Neutrophil (primary cell): ENCODE measurements around the gene CABP1.

Experiments
- H3K27ac ChIP-seq: fragments of 200-600 bp; sonication (generic); 2 replicates; pipeline ENCODE4 v1.5.1; 2016; ENCODE audit warnings: mild to moderate bottlenecking, moderate library complexity
- H3K27me3 ChIP-seq: fragments of 200-600 bp; sonication (generic); 2 replicates; pipeline ENCODE4 v1.6.0; 2016; ENCODE audit warnings: mild to moderate bottlenecking
- H3K36me3 ChIP-seq: fragments of 200-600 bp; sonication (generic); 2 replicates; pipeline ENCODE4 v1.5.1; 2017
- H3K4me1 ChIP-seq, 2 experiments: fragments of 200-600 bp in 1 of 2; sonication (generic) in 1 of 2; 1 replicate in 1 of 2; 2 replicates in 1 of 2; pipeline versions ENCODE4 v1.5.1 to v1.6.1; 2013 to 2016; ENCODE audit warnings: low read depth in 1 of 2, low read length in 1 of 2, mild to moderate bottlenecking in 1 of 2, moderate library complexity in 1 of 2; ENCODE audit not compliant: control insufficient read depth in 1 of 2, insufficient read depth in 1 of 2
- H3K4me3 ChIP-seq, 2 experiments: fragments of 200-600 bp in 1 of 2; sonication (generic) in 1 of 2; 1 replicate in 1 of 2; 2 replicates in 1 of 2; pipeline ENCODE4 v1.5.1; 2013 to 2016; ENCODE audit warnings: low read depth in 1 of 2, low read length in 1 of 2, mild to moderate bottlenecking in 1 of 2, moderate library complexity in 1 of 2
- H3K9me3 ChIP-seq: fragments of 200-600 bp; sonication (generic); 2 replicates; pipeline ENCODE4 v1.5.1; 2016
- TF ChIP-seq, protein P1 (sequence below): fragments of 200-600 bp; sonication (generic); IDR thresholded peaks from 2 replicates; pipeline ENCODE4 v1.5.1; 2016; ENCODE audit warnings: antibody characterized with exemption

The CABP1 gene

DNA sequence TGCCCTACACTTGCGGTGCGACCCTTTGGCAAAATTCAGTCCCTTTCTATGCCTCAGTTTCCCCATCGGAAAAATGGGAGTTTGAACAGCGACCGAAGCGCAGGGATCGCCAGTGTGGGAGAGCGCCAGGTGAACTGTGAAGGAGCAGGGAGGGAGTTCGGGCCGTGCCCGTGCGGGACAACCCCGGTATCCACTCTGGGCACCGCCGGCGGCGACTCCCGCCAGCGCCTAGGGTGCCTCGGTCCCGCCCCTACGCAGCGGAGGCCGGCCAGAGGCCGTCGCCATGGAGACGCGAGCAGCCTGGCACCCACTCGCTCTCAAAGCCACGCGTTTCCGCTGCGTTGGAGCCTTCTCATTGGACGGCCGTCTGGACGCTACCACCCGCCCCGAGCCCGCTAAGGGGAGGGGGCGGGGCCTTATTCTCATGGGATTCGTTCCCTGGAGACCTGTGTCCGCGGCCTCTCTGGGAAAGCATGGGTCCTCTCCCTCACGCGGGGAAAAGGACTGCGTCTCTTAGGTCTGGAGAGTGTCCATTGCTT lies 45.8 kb downstream of the CABP1 start:
- Histone ChIP-seq H3K9me3 (no peaks in the 10 kb centered on the region), H3K36me3 (no peaks in the 10 kb centered on the region), H3K27me3 (no peaks in the 10 kb centered on the region), H3K4me1 (peaks cover 43 to 46% of the 10 kb centered on the region in 2 experiments), H3K27ac (peak overlapping the region; percentile 92), H3K4me3 (peak overlapping the region; percentile 92 to 97)
- TF ChIP-seq, protein P1, sequence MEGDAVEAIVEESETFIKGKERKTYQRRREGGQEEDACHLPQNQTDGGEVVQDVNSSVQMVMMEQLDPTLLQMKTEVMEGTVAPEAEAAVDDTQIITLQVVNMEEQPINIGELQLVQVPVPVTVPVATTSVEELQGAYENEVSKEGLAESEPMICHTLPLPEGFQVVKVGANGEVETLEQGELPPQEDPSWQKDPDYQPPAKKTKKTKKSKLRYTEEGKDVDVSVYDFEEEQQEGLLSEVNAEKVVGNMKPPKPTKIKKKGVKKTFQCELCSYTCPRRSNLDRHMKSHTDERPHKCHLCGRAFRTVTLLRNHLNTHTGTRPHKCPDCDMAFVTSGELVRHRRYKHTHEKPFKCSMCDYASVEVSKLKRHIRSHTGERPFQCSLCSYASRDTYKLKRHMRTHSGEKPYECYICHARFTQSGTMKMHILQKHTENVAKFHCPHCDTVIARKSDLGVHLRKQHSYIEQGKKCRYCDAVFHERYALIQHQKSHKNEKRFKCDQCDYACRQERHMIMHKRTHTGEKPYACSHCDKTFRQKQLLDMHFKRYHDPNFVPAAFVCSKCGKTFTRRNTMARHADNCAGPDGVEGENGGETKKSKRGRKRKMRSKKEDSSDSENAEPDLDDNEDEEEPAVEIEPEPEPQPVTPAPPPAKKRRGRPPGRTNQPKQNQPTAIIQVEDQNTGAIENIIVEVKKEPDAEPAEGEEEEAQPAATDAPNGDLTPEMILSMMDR: no peak

DNA sequence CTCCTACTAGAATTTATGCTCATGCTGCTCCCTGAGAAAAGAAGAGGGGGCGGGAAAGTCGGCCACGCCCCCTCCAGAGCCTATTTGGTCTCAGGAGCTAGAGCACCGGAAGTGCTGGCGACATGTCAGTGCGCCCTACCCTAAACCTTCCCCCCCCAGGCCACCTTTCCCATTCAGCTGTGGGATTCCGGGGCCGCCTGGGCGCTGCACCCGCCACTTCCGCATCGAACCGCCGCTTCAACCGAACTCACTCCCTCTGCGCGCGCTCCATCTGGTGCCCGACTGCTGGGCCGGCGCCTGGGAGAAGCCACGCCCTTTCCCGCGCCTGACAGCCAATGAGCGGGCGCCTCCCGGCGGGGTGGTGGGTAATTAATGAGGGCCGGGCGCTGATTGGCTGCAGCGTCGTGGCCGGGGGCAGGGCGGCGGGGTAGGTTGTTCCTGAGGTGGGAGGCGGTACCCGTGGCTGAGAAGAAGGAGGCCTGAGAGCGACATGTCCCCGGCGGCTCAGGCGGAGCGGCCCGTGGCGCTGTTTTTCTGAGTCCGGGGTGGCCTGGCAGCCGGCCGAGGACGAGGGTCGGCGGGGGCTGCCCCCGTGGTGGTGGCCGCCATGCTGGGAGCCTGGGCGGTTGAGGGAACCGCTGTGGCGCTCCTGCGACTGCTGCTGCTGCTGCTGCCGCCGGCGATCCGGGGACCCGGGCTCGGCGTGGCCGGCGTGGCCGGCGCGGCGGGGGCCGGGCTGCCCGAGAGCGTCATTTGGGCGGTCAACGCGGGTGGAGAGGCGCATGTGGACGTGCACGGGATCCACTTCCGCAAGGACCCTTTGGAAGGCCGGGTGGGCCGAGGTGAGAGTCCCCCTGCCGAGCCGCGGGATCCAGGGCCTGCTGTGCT lies 46.5 kb downstream of the CABP1 start, which contains the start of gene MLEC:
MLEC (plus strand) TSS at position 460 of the 888 bp plus-strand sequence; CDS start at position 608, 148 bp downstream.
- Histone ChIP-seq H3K36me3 (no peaks in the 10 kb centered on the region), H3K27ac (peak within 1 kb of the TSS; percentile 92), H3K4me3 (peak within 1 kb of the TSS; percentile 92 to 97), H3K27me3 (no peaks in the 10 kb centered on the region), H3K9me3 (no peaks in the 10 kb centered on the region), H3K4me1 (peaks cover 43 to 46% of the 10 kb centered on the region in 2 experiments)
- TF ChIP-seq, protein P1: peak; percentile 57

DNA sequence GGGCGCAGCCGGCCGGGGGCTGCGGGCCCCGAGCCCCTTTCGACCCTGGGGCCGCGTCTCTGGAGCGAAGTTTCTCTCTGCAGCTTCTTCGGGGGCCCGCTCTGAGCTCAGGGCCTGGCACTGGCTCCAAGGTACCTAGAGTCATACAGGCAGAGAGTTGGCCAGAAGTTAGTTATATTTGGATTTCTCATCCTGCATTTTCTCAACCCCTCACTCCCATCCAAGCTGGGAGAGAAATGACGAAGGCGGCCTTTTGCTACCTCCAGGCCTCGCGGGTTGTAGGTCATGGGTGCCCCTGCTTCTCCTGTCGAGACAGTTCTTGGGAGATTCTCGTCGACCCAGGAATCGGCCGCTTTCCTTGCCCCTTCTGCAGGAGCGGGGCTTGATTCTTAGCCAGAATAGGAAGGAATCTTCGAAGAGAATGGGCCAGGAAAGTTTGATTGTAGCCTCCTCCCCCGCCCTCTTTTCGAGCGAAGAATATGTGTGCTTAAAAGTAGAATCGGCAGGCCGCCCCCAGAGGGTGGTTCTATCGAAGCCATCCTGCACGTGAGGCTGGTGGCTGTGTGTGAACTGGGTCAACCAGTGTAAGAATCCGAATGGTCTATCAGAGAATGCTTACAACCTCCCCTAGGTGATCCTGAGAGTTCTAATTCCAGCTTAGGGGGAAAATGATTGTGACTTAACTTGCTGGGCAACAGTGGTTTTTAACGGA lies 47.3 kb downstream of the CABP1 start:
- Histone ChIP-seq H3K4me1 (peaks cover 43 to 46% of the 10 kb centered on the region in 2 experiments), H3K27ac (peak overlapping the region; percentile 92), H3K9me3 (no peaks in the 10 kb centered on the region), H3K36me3 (no peaks in the 10 kb centered on the region), H3K4me3 (peak overlapping the region; percentile 92 to 97), H3K27me3 (no peaks in the 10 kb centered on the region)
- TF ChIP-seq, protein P1: no peak

DNA sequence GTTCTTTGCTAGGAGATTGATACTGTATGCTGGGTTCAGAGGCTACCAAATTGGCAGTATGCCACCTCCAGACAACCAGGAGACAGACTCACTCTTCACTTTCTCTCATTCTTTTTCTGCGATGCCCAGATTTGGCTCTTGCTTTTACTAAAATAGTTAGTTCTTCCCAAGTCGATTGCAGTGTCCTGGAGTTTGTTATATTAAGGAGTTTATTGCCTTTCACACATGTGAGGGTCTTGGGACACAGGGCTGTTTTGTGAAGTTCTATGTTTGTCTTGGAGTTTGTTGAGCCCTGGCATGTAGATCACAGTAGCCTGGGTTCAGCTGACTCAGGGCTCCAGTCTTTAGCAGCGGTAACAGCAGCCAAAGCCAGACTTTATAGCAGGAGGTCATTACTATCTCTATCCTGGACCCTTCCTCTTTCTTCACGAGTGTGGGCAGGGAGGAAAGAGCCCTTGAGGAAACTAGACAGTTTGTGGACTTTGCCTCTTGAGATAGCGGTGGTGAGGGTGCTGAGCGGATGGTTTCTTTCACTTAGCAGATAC lies 48.2 kb downstream of the CABP1 start:
- TF ChIP-seq, protein P1: no peak
- Histone ChIP-seq H3K4me1 (peaks cover 43 to 46% of the 10 kb centered on the region in 2 experiments), H3K9me3 (no peaks in the 10 kb centered on the region), H3K27me3 (no peaks in the 10 kb centered on the region), H3K4me3 (peak overlapping the region; percentile 92 to 97), H3K27ac (peak overlapping the region; percentile 92), H3K36me3 (no peaks in the 10 kb centered on the region)

DNA sequence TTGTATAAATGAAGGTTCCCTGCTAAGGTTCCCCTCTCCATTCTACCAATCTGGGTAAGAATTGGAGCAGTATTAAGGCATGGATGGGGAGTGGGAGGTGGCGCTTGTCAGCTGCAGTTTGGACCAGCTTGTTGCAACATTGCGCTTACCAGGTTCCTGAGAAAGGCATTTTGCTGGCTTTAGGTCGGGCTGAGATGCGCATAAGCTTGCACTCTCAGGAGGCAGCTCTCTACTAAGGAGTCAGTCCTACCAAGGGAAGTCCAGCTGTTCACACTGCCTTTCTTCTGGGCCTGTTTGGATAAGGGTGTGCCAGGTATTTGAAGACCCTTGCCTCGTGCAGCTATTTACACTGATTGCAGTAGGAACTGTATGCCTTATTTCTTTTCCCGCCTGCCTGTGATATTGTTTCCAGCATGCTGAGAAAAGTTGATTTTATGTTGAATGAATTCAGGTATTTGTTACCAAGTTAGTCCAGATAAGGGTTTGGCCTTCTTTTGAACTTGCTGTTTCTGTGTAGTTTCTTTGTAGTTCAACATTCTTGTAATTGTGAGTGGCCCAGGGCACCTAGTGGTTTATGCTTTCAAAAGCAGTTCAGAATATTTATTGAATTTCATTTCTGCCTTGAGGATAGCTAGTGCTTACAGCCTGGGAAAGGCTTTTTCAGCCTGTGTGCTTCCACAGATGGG lies 49.1 kb downstream of the CABP1 start:
- H3K4me1 ChIP-seq: peaks cover 47 to 49% of the 10 kb centered on the region in 2 experiments
- TF ChIP-seq, protein P1: no peak
- H3K4me3 ChIP-seq: no peak overlapping the region
- H3K27ac ChIP-seq: peak overlapping the region; percentile 92
- no peaks in the 10 kb centered on the region for H3K9me3 ChIP-seq
- no peaks in the 10 kb centered on the region for H3K36me3 ChIP-seq
- no peaks in the 10 kb centered on the region for H3K27me3 ChIP-seq
